Smooth muscle cell (in vitro differentiated cells): ENCODE measurements around the gene MFSD6. TPM values are rescaled to one million over a fixed set of nuclear protein-coding genes. Genes with fewer than 3 reads are reported as not detected.

Experiments used
- DNase-seq: peaks from one replicate; lab custom pipeline; 2025; ENCODE audit not compliant: unreplicated experiment; lab: John Stamatoyannopoulos, UW
- H2AFZ ChIP-seq: fragments of 200-600 bp; sonication (generic); 2 replicates; pipeline ENCODE4 v1.6.0; 2016; ENCODE audit warnings: antibody characterized with exemption, low read depth, mild to moderate bottlenecking
- H3F3A ChIP-seq: fragments of 200-600 bp; sonication (generic); 2 replicates; pipeline ENCODE4 v1.6.0; 2017; ENCODE audit warnings: antibody characterized with exemption, low read depth
- H3K27ac ChIP-seq: fragments of 200-600 bp; sonication (generic); 2 replicates; pipeline ENCODE4 v1.5.1; 2016; ENCODE audit warnings: low read depth, mild to moderate bottlenecking
- H3K27me3 ChIP-seq: fragments of 200-600 bp; sonication (generic); 2 replicates; pipeline ENCODE4 v1.6.1; 2016; ENCODE audit warnings: low read depth, mild to moderate bottlenecking
- H3K36me3 ChIP-seq: fragments of 200-600 bp; sonication (generic); 2 replicates; pipeline ENCODE4 v1.5.1; 2016; ENCODE audit warnings: low read depth
- H3K4me1 ChIP-seq: fragments of 200-600 bp; sonication (generic); 2 replicates; pipeline ENCODE4 v1.5.1; 2016; ENCODE audit warnings: low read depth
- H3K4me2 ChIP-seq: fragments of 200-600 bp; sonication (generic); 2 replicates; pipeline ENCODE4 v1.6.0; 2016; ENCODE audit warnings: mild to moderate bottlenecking
- H3K4me3 ChIP-seq: fragments of 200-600 bp; sonication (generic); 2 replicates; pipeline ENCODE4 v1.5.1; 2016; ENCODE audit warnings: mild to moderate bottlenecking
- H3K79me2 ChIP-seq: fragments of 200-600 bp; sonication (generic); 2 replicates; pipeline ENCODE4 v1.6.0; 2016; ENCODE audit warnings: low read depth, mild to moderate bottlenecking
- H3K9ac ChIP-seq: fragments of 200-600 bp; sonication (generic); 2 replicates; pipeline ENCODE4 v1.6.0; 2016; ENCODE audit warnings: low read depth
- H3K9me3 ChIP-seq: fragments of 200-600 bp; sonication (generic); replicated peaks from 2 replicates; pipeline ENCODE4 v1.5.1; 2016; ENCODE audit warnings: low read depth
- H4K20me1 ChIP-seq: fragments of 200-600 bp; sonication (generic); 2 replicates; pipeline ENCODE4 v1.6.0; 2016; ENCODE audit warnings: low read depth
- WGBS: methylation state at CpG from one replicate; pipeline ENCODE4 v1.1.7; 2016; ENCODE audit warnings: low lambda C conversion rate; 5-methylcytosine and 5-hydroxymethylcytosine counted together
- polyA plus RNA-seq: library from polyadenylated mRNA; unstranded; fragments of >200 nt; fragmentation: Nextera tagmentation; extraction: Ambion mirVana; gene quantifications from 2 replicates; pipeline ENCODE4 v1.2.1, GENCODE V29; 2016
- total RNA-seq: library from RNA; depleted of rRNA; stranded (reverse); fragments of >200 nt; gene quantifications from 2 replicates; pipeline ENCODE4 v1.2.3, GENCODE V29; 2014
- TF ChIP-seq, protein P1 (sequence below): fragments of 200-600 bp; sonication (generic); IDR thresholded peaks from 2 replicates; pipeline ENCODE4 v1.5.1; 2017; ENCODE audit warnings: borderline replicate concordance, mild to moderate bottlenecking, antibody characterized with exemption; ENCODE audit not compliant: insufficient read depth, poor library complexity, severe bottlenecking

The MFSD6 gene
- total and polyA plus RNA-seq, 2 experiments from 2014 or later: 1.2 to 3.6 TPM

- H3K27me3 ChIP-seq: no peaks in the 10 kb centered on the region
- no peaks in the 10 kb centered on the region for H3K79me2 ChIP-seq
- TF ChIP-seq, protein P1, sequence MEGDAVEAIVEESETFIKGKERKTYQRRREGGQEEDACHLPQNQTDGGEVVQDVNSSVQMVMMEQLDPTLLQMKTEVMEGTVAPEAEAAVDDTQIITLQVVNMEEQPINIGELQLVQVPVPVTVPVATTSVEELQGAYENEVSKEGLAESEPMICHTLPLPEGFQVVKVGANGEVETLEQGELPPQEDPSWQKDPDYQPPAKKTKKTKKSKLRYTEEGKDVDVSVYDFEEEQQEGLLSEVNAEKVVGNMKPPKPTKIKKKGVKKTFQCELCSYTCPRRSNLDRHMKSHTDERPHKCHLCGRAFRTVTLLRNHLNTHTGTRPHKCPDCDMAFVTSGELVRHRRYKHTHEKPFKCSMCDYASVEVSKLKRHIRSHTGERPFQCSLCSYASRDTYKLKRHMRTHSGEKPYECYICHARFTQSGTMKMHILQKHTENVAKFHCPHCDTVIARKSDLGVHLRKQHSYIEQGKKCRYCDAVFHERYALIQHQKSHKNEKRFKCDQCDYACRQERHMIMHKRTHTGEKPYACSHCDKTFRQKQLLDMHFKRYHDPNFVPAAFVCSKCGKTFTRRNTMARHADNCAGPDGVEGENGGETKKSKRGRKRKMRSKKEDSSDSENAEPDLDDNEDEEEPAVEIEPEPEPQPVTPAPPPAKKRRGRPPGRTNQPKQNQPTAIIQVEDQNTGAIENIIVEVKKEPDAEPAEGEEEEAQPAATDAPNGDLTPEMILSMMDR: no peak
- H2AFZ ChIP-seq: no peak overlapping the region
- DNase-seq: no peak
- no peaks in the 10 kb centered on the region for H3K9me3 ChIP-seq
- H3K9ac ChIP-seq: no peak overlapping the region
- no peaks in the 10 kb centered on the region for H3K4me1 ChIP-seq
- no peak overlapping the region for H3K27ac ChIP-seq
- H3F3A ChIP-seq: no peaks in the 10 kb centered on the region
- H3K36me3 ChIP-seq: no peaks in the 10 kb centered on the region
- H3K4me3 ChIP-seq: no peak overlapping the region
- H3K4me2 ChIP-seq: no peak overlapping the region
- H4K20me1 ChIP-seq: no peaks in the 10 kb centered on the region
Observed at GRCh38 chr2:190482451-190482850, 74.3 kb downstream of the MFSD6 start.

GRCh38 chr2:190486037-190486623, 78.0 kb downstream of the MFSD6 start:
- Histone ChIP-seq H3K27ac (no peak overlapping the region), H3K9me3 (no peaks in the 10 kb centered on the region), H3F3A (no peaks in the 10 kb centered on the region), H3K27me3 (no peaks in the 10 kb centered on the region), H3K4me3 (no peak overlapping the region), H4K20me1 (no peaks in the 10 kb centered on the region), H3K36me3 (no peaks in the 10 kb centered on the region), H2AFZ (no peak overlapping the region), H3K4me1 (no peaks in the 10 kb centered on the region), H3K9ac (no peak overlapping the region), H3K4me2 (no peak overlapping the region), H3K79me2 (no peaks in the 10 kb centered on the region)
- DNase-seq: no peak
- 76% methylated on average over 3 of the region's 3 CpGs for WGBS
- TF ChIP-seq, protein P1: no peak

- 87% methylated on average over 6 of the region's 6 CpGs for WGBS
- no peak overlapping the region for H3K4me2 ChIP-seq
- no peak for DNase-seq
- no peaks in the 10 kb centered on the region for H3K27me3 ChIP-seq
- H2AFZ ChIP-seq: no peak overlapping the region
- H3K4me3 ChIP-seq: no peak overlapping the region
- H3K9ac ChIP-seq: no peak overlapping the region
- H3K4me1 ChIP-seq: no peaks in the 10 kb centered on the region
- peaks cover 6% of the 10 kb centered on the region for H3K36me3 ChIP-seq
- H3K27ac ChIP-seq: no peak overlapping the region
- no peaks in the 10 kb centered on the region for H4K20me1 ChIP-seq
- H3K79me2 ChIP-seq: no peaks in the 10 kb centered on the region
- TF ChIP-seq, protein P1: no peak
- no peaks in the 10 kb centered on the region for H3K9me3 ChIP-seq
- no peaks in the 10 kb centered on the region for H3F3A ChIP-seq
Observed at GRCh38 chr2:190488516-190489233, 80.5 kb downstream of the MFSD6 start.

GRCh38 chr2:190489475-190489874, 81.3 kb downstream of the MFSD6 start:
- 53% methylated on average over 4 of the region's 4 CpGs for whole genome bisulfite sequencing
- peaks cover 6% of the 10 kb centered on the region for H3K36me3 ChIP-seq

More at GRCh38 chr2:190489475-190489874, 81.3 kb downstream of the MFSD6 start:
- H3K9ac ChIP-seq: no peak overlapping the region
- no peaks in the 10 kb centered on the region for H3K27me3 ChIP-seq
- TF ChIP-seq, protein P1: no peak
- no peak for DNase-seq
- H3F3A ChIP-seq: no peaks in the 10 kb centered on the region
- H3K79me2 ChIP-seq: no peaks in the 10 kb centered on the region
- no peaks in the 10 kb centered on the region for H3K4me1 ChIP-seq
- H3K9me3 ChIP-seq: no peaks in the 10 kb centered on the region
- H3K4me3 ChIP-seq: no peak overlapping the region
- no peaks in the 10 kb centered on the region for H4K20me1 ChIP-seq
- no peak overlapping the region for H2AFZ ChIP-seq
- H3K4me2 ChIP-seq: no peak overlapping the region
- no peak overlapping the region for H3K27ac ChIP-seq
